GM19395 (cell line): ENCODE results near the gene SYNJ2.

Experiments used
- ATAC-seq: cut with Tn5 transposase; IDR thresholded peaks from one replicate; pipeline ENCODE4 v1.9.1; 2021; ENCODE audit warnings: mild to moderate bottlenecking, moderate library complexity; ENCODE audit not compliant: unreplicated experiment

Gene SYNJ2

GRCh38 chr6:158040051-158040803 lies 58.6 kb downstream of the SYNJ2 start:
- no peak for ATAC-seq

GRCh38 chr6:158040804-158041347 lies 59.2 kb downstream of the SYNJ2 start:
- ATAC-seq, result no peak

- ATAC-seq, result no peak
Observed at GRCh38 chr6:158041370-158041769, 59.7 kb downstream of the SYNJ2 start.

GRCh38 chr6:158041788-158042187 lies 60.1 kb downstream of the SYNJ2 start:
- ATAC-seq, result no peak

- no peak for ATAC-seq
Observed at GRCh38 chr6:158042245-158042798, 60.7 kb downstream of the SYNJ2 start.

- no peak for ATAC-seq
Observed at GRCh38 chr6:158043008-158043407, 61.3 kb downstream of the SYNJ2 start.

GRCh38 chr6:158043586-158044524 lies 62.2 kb downstream of the SYNJ2 start:
- no peak for ATAC-seq

GRCh38 chr6:158044525-158044888 lies 62.8 kb downstream of the SYNJ2 start:
- no peak for ATAC-seq

- ATAC-seq, result no peak
Observed at GRCh38 chr6:158046201-158047126, 64.8 kb downstream of the SYNJ2 start.

- ATAC-seq, result no peak
Observed at GRCh38 chr6:158047127-158047518, 65.5 kb downstream of the SYNJ2 start.

- no peak for ATAC-seq
Observed at GRCh38 chr6:158047563-158048323, 66.1 kb downstream of the SYNJ2 start.

GRCh38 chr6:158048589-158048988 lies 66.9 kb downstream of the SYNJ2 start:
- no peak for ATAC-seq

GRCh38 chr6:158049055-158050028 lies 67.7 kb downstream of the SYNJ2 start:
- ATAC-seq, result no peak

GRCh38 chr6:158050107-158050735 lies 68.6 kb downstream of the SYNJ2 start:
- ATAC-seq, result no peak

- no peak for ATAC-seq
Observed at GRCh38 chr6:158050955-158051354, 69.3 kb downstream of the SYNJ2 start.

GRCh38 chr6:158051968-158052367 lies 70.3 kb downstream of the SYNJ2 start:
- ATAC-seq, result no peak

GRCh38 chr6:158053377-158054313 lies 72.0 kb downstream of the SYNJ2 start:
- no peak for ATAC-seq
